ENCODE data around the gene C11orf65.

The C11orf65 gene

DNA sequence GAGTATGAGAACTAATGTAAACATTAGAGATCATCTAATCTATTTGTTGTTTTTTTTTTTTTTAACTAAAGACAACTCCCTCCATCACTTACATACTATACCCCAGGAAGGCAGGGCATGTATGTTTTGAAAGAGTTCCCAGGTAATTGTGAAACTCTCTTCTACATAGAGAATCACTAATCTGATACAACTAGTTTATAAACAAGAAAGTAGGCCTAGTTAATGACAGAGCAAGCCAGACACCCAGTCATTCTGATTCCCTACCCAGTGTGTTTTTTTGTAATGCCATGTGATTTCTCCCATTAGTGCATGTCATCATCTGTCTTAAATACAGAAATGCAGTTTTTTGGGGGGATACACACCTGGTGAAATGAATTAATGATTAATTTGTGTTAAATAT is 120.9 kb downstream of the C11orf65 start:
- Histone ChIP-seq H3K27ac (ENCODE audit: extremely low read depth, low read depth, low read length) (no peak overlapping the region), H3K4me1 (ENCODE audit: control insufficient read depth, insufficient read depth, low read length) (no peaks in the 10 kb centered on the region), H3K9me3 (ENCODE audit: control insufficient read depth, insufficient read depth, low read depth, low read length) (no peaks in the 10 kb centered on the region), H3K4me3 (ENCODE audit: low read depth, low read length) (no peak overlapping the region), H3K36me3 (ENCODE audit: control insufficient read depth in 2 of 2, insufficient read depth in 1 of 2, low read length in 2 of 2) (peaks cover 0 to 40% of the 10 kb centered on the region in 2 experiments; a peak in 1 of 3 replicates)
- TF ChIP-seq ZNF624 (tag by site-specific recombination; IDR thresholded peaks at IDR 0.05) (no peak), ZNF426 (tag by site-specific recombination; IDR thresholded peaks at IDR 0.05) (no peak), ZNF214 (tag by site-specific recombination; IDR thresholded peaks at IDR 0.05; ENCODE audit: borderline replicate concordance) (no peak), ZBTB17 (tag by site-specific recombination; IDR thresholded peaks at IDR 0.05) (no peak), ZFP41 (tag by site-specific recombination; IDR thresholded peaks at IDR 0.05; ENCODE audit: borderline replicate concordance) (no peak), KLF7 (tag by site-specific recombination; IDR thresholded peaks at IDR 0.05; ENCODE audit: borderline replicate concordance) (no peak)
- TF ChIP-seq, protein P1, sequence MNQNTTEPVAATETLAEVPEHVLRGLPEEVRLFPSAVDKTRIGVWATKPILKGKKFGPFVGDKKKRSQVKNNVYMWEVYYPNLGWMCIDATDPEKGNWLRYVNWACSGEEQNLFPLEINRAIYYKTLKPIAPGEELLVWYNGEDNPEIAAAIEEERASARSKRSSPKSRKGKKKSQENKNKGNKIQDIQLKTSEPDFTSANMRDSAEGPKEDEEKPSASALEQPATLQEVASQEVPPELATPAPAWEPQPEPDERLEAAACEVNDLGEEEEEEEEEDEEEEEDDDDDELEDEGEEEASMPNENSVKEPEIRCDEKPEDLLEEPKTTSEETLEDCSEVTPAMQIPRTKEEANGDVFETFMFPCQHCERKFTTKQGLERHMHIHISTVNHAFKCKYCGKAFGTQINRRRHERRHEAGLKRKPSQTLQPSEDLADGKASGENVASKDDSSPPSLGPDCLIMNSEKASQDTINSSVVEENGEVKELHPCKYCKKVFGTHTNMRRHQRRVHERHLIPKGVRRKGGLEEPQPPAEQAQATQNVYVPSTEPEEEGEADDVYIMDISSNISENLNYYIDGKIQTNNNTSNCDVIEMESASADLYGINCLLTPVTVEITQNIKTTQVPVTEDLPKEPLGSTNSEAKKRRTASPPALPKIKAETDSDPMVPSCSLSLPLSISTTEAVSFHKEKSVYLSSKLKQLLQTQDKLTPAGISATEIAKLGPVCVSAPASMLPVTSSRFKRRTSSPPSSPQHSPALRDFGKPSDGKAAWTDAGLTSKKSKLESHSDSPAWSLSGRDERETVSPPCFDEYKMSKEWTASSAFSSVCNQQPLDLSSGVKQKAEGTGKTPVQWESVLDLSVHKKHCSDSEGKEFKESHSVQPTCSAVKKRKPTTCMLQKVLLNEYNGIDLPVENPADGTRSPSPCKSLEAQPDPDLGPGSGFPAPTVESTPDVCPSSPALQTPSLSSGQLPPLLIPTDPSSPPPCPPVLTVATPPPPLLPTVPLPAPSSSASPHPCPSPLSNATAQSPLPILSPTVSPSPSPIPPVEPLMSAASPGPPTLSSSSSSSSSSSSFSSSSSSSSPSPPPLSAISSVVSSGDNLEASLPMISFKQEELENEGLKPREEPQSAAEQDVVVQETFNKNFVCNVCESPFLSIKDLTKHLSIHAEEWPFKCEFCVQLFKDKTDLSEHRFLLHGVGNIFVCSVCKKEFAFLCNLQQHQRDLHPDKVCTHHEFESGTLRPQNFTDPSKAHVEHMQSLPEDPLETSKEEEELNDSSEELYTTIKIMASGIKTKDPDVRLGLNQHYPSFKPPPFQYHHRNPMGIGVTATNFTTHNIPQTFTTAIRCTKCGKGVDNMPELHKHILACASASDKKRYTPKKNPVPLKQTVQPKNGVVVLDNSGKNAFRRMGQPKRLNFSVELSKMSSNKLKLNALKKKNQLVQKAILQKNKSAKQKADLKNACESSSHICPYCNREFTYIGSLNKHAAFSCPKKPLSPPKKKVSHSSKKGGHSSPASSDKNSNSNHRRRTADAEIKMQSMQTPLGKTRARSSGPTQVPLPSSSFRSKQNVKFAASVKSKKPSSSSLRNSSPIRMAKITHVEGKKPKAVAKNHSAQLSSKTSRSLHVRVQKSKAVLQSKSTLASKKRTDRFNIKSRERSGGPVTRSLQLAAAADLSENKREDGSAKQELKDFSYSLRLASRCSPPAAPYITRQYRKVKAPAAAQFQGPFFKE (tag by site-specific recombination; IDR thresholded peaks at IDR 0.05; ENCODE audit: borderline replicate concordance) = no peak
- TF ChIP-seq, protein P2, sequence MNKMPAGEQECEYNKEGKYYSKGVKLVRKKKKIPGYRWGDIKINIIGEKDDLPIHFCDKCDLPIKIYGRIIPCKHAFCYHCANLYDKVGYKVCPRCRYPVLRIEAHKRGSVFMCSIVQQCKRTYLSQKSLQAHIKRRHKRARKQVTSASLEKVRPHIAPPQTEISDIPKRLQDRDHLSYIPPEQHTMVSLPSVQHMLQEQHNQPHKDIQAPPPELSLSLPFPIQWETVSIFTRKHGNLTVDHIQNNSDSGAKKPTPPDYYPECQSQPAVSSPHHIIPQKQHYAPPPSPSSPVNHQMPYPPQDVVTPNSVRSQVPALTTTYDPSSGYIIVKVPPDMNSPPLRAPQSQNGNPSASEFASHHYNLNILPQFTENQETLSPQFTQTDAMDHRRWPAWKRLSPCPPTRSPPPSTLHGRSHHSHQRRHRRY (tag by site-specific recombination; IDR thresholded peaks at IDR 0.05) = no peak
- TF ChIP-seq, protein P3, sequence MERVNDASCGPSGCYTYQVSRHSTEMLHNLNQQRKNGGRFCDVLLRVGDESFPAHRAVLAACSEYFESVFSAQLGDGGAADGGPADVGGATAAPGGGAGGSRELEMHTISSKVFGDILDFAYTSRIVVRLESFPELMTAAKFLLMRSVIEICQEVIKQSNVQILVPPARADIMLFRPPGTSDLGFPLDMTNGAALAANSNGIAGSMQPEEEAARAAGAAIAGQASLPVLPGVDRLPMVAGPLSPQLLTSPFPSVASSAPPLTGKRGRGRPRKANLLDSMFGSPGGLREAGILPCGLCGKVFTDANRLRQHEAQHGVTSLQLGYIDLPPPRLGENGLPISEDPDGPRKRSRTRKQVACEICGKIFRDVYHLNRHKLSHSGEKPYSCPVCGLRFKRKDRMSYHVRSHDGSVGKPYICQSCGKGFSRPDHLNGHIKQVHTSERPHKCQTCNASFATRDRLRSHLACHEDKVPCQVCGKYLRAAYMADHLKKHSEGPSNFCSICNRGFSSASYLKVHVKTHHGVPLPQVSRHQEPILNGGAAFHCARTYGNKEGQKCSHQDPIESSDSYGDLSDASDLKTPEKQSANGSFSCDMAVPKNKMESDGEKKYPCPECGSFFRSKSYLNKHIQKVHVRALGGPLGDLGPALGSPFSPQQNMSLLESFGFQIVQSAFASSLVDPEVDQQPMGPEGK (tag by site-specific recombination; IDR thresholded peaks at IDR 0.05) = no peak
- POLR2A ChIA-PET = no interaction called here
- CTCF ChIA-PET = no interaction called here

DNA sequence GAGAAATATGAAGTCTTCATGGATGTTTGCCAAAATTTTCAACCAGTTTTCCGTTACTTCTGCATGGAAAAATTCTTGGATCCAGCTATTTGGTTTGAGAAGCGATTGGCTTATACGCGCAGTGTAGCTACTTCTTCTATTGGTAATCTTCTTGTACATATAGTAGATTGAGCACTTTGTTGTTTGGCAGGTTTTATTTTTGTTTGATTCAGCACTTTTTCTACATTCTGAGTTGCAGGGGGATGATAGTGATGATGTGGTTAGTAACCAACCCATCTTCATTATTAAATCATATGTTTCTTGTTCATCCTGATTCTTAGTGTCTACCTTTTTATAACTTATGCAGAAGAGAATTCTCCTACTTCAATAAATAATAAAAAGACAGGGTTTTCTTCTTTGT is 121.6 kb downstream of the C11orf65 start:
- Histone ChIP-seq H3K4me3 (ENCODE audit: low read depth, low read length) (no peak overlapping the region), H3K36me3 (ENCODE audit: control insufficient read depth in 2 of 2, insufficient read depth in 1 of 2, low read length in 2 of 2) (peaks cover 0 to 36% of the 10 kb centered on the region in 2 experiments; a peak in 1 of 3 replicates), H3K27ac (ENCODE audit: extremely low read depth, low read depth, low read length) (no peak overlapping the region), H3K9me3 (ENCODE audit: control insufficient read depth, insufficient read depth, low read depth, low read length) (no peaks in the 10 kb centered on the region), H3K4me1 (ENCODE audit: control insufficient read depth, insufficient read depth, low read length) (no peaks in the 10 kb centered on the region)
- CTCF ChIA-PET = no interaction called here
- no peak for TF ChIP-seq ZNF391 (tag by site-specific recombination; IDR thresholded peaks at IDR 0.05; ENCODE audit: borderline replicate concordance, low read depth)
- no peak for TF ChIP-seq IKZF3 (tag by site-specific recombination; IDR thresholded peaks at IDR 0.05)
- POLR2A ChIA-PET = no interaction called here

DNA sequence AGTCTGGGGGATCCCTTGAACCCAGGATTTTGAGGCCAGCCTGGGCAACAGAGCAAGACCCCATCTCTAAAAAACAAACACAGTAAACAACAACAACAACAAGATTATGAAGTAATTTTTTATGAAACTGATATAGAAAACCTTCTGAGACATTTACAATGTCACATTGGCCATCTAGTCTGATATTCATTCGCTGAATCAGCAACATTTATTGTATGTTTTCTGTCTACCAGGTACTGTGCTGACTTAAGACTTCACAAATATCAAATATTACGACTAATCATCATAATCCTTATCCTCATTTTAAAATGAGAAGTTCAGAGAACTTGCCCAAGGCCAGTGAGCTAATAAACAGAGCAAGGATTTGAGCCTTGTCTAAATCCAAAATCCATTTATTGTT is 123.6 kb downstream of the C11orf65 start:
- H3K36me3 ChIP-seq (ENCODE audit: control insufficient read depth in 2 of 2, insufficient read depth in 1 of 2, low read length in 2 of 2) = peaks cover 0 to 20% of the 10 kb centered on the region in 2 experiments; a peak in 1 of 3 replicates
- H3K9me3 ChIP-seq (ENCODE audit: control insufficient read depth, insufficient read depth, low read depth, low read length) = no peaks in the 10 kb centered on the region
- ChIA-PET CTCF (interaction anchor here (0.6 kb wide), 1 partner anchor 129 kb away, joined by 3 read pairs; no protein-coding TSS in a partner anchor), POLR2A (no interaction called here)
- no peak overlapping the region for H3K27ac ChIP-seq (ENCODE audit: extremely low read depth, low read depth, low read length)
- TF ChIP-seq SP2 (tag by site-specific recombination; IDR thresholded peaks at IDR 0.05) = no peak
- TF ChIP-seq ZEB2 (tag by site-specific recombination; IDR thresholded peaks at IDR 0.05) = no peak
- TF ChIP-seq ZNF548 (tag by site-specific recombination; IDR thresholded peaks at IDR 0.05) = no peak
- TF ChIP-seq ZNF302 (tag by site-specific recombination; IDR thresholded peaks at IDR 0.05; ENCODE audit: low read depth) = no peak
- H3K4me1 ChIP-seq (ENCODE audit: control insufficient read depth, insufficient read depth, low read length) = no peaks in the 10 kb centered on the region
- H3K4me3 ChIP-seq (ENCODE audit: low read depth, low read length) = no peak overlapping the region

All from HEK293 (cell line).